DND-41 (cell line): ENCODE results near the gene SEL1L2.

ENCODE experiments used
- ATAC-seq: fragments of 200-7000 bp; cut with Tn5 transposase; 3 replicates; pipeline ENCODE4 v1.9.1; 2021; ENCODE audit warnings: low read depth; ENCODE audit not compliant: insufficient read depth
- DNase-seq: peaks from one replicate; pipeline ENCODE4 v3.0.0-alpha.2; 2020
- H2AFZ ChIP-seq: 2 replicates; pipeline ENCODE4 v1.6.0; 2012; ENCODE audit warnings: low read depth, low read length
- H3K27ac ChIP-seq: 2 replicates; pipeline ENCODE4 v1.5.1; 2012; ENCODE audit warnings: low read length, inconsistent platforms
- H3K27me3 ChIP-seq: fragments of 200-600 bp; sonication (generic); 2 replicates; pipeline ENCODE4 v1.6.0; 2012; ENCODE audit warnings: low read length, mild to moderate bottlenecking, inconsistent platforms; ENCODE audit not compliant: insufficient read depth, poor library complexity
- H3K36me3 ChIP-seq: 2 replicates; pipeline ENCODE4 v1.5.1; 2012; ENCODE audit warnings: low read length, inconsistent platforms; ENCODE audit not compliant: insufficient read depth
- H3K4me1 ChIP-seq: 2 replicates; pipeline ENCODE4 v1.5.1; 2012; ENCODE audit warnings: mild to moderate bottlenecking, low read length; ENCODE audit not compliant: insufficient read depth
- H3K4me2 ChIP-seq: 2 replicates; pipeline ENCODE4 v1.6.0; 2012; ENCODE audit warnings: mild to moderate bottlenecking, moderate library complexity, low read length, inconsistent platforms; ENCODE audit not compliant: insufficient read depth
- H3K4me3 ChIP-seq, 2 experiments: fragments of 200-600 bp in 1 of 2; shearing (Covaris generic) in 1 of 2; 2 replicates each; pipeline ENCODE4 v1.5.1; 2012 to 2016; ENCODE audit warnings: inconsistent platforms in 2 of 2, low read length in 2 of 2, mild to moderate bottlenecking in 2 of 2, low read depth in 1 of 2, moderate library complexity in 1 of 2
- H3K79me2 ChIP-seq: 2 replicates; pipeline ENCODE4 v1.6.0; 2012; ENCODE audit warnings: low read length, inconsistent platforms; ENCODE audit not compliant: insufficient read depth
- H3K9ac ChIP-seq: 2 replicates; pipeline ENCODE4 v1.6.0; 2012; ENCODE audit warnings: low read depth, mild to moderate bottlenecking, inconsistent platforms, low read length, moderate library complexity
- H3K9me3 ChIP-seq: 2 replicates; pipeline ENCODE4 v1.5.1; 2012; ENCODE audit warnings: low read length, moderate library complexity, mild to moderate bottlenecking, inconsistent platforms; ENCODE audit not compliant: insufficient read depth, severe bottlenecking
- H4K20me1 ChIP-seq: 2 replicates; pipeline ENCODE4 v1.6.0; 2012; ENCODE audit warnings: low read length; ENCODE audit not compliant: insufficient read depth
- CTCF ChIP-seq: IDR thresholded peaks from 2 replicates; pipeline ENCODE4 v1.5.1; 2012; ENCODE audit warnings: borderline replicate concordance, low read length, moderate library complexity, mild to moderate bottlenecking; ENCODE audit not compliant: poor library complexity, severe bottlenecking; ENCODE audit errors: extremely low read depth
- EZH2 ChIP-seq: IDR thresholded peaks from 3 replicates; pipeline ENCODE4 v1.6.1; 2012; ENCODE audit warnings: borderline replicate concordance, low read depth, mild to moderate bottlenecking, moderate library complexity, low read length, inconsistent platforms; ENCODE audit not compliant: severe bottlenecking

The SEL1L2 gene

GRCh38 chr20:13841206-13841605 lies 149.2 kb downstream of the SEL1L2 start:
- Histone ChIP-seq H3K9ac (no peak overlapping the region), H3K4me2 (no peak overlapping the region), H3K36me3 (no peaks in the 10 kb centered on the region), H3K79me2 (no peaks in the 10 kb centered on the region), H3K4me1 (no peaks in the 10 kb centered on the region), H3K27ac (no peak overlapping the region), H3K27me3 (peaks cover 31% of the 10 kb centered on the region), H2AFZ (no peak overlapping the region), H3K4me3 (no peak overlapping the region), H4K20me1 (no peaks in the 10 kb centered on the region), H3K9me3 (no peaks in the 10 kb centered on the region)
- DNase-seq (no peak), ATAC-seq (no peak)
- TF ChIP-seq CTCF (no peak), EZH2 (no peak)

DNA sequence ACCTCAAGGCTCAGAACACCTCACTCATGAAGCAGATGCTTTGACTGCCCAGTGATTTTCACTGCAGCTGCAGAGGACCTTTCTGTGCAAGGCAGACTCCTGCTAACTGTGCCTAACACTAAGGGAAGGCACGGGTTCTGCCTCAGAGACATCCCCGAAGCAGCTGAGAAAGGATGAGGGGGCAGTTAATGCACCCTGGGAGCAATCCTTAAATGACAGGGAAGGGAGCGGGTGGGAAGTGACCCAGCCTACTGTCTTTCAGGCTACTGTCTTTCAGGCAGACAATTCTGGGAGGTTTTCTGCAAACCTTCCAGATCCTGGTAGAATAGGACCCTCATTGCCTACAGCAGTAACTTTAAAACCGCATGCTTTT lies 150.3 kb downstream of the SEL1L2 start:
- peaks cover 31% of the 10 kb centered on the region for H3K27me3 ChIP-seq
- H3K4me3 ChIP-seq, result no peak overlapping the region
- no peak overlapping the region for H3K27ac ChIP-seq
- H3K36me3 ChIP-seq, result no peaks in the 10 kb centered on the region
- DNase-seq, result no peak
- no peak for ATAC-seq
- no peak overlapping the region for H3K4me2 ChIP-seq
- TF ChIP-seq CTCF, result no peak
- no peak for TF ChIP-seq EZH2
- H3K9ac ChIP-seq, result no peak overlapping the region
- H3K79me2 ChIP-seq, result no peaks in the 10 kb centered on the region
- H2AFZ ChIP-seq, result no peak overlapping the region
- no peaks in the 10 kb centered on the region for H3K9me3 ChIP-seq
- H4K20me1 ChIP-seq, result no peaks in the 10 kb centered on the region
- no peaks in the 10 kb centered on the region for H3K4me1 ChIP-seq

DNA sequence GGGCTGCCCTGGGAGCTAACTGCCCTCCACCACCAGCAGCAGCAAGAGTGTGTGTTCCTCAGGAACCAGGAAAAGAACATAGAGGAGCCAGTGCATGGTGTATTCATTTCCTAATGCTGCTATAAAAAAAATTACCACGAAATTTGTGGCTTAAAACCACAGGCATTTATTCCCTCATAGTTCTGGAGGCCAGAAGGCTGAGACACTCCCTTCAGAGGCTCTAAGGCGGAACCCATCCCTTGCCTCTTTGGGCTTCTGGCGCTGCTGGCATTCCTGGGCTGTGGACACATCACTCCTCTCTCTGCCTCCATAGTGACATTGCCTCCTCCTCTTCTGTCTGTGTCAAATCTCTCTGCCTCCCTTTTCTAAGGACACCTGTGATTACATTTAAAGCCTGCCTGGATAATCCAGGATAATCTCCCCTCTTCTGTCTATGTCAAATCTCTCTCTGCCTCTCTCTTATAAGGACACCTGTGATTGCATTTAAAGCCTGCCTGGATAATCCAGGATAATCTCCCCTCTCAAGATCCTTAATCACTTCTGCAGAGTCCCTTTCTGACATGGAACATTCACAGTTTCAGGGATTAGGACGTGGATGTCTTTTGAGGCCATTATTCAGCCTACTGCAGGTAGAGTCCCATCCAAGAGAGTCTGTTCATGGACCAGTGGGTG lies 150.9 kb downstream of the SEL1L2 start:
- Histone ChIP-seq H3K4me3 (no peak overlapping the region), H3K27ac (no peak overlapping the region), H3K4me2 (no peak overlapping the region), H3K9me3 (no peaks in the 10 kb centered on the region), H3K27me3 (peaks cover 31% of the 10 kb centered on the region), H3K4me1 (no peaks in the 10 kb centered on the region), H2AFZ (no peak overlapping the region), H3K79me2 (no peaks in the 10 kb centered on the region), H3K36me3 (no peaks in the 10 kb centered on the region), H4K20me1 (no peaks in the 10 kb centered on the region), H3K9ac (no peak overlapping the region)
- DNase-seq (no peak), ATAC-seq (no peak)
- no peak for TF ChIP-seq EZH2
- TF ChIP-seq CTCF, result no peak

- no peaks in the 10 kb centered on the region for H3K4me1 ChIP-seq
- H3K79me2 ChIP-seq, result no peaks in the 10 kb centered on the region
- no peaks in the 10 kb centered on the region for H3K36me3 ChIP-seq
- no peak overlapping the region for H3K9ac ChIP-seq
- ATAC-seq (no peak), DNase-seq (no peak)
- no peak overlapping the region for H2AFZ ChIP-seq
- no peak overlapping the region for H3K4me2 ChIP-seq
- H3K27ac ChIP-seq, result no peak overlapping the region
- no peaks in the 10 kb centered on the region for H3K9me3 ChIP-seq
- TF ChIP-seq EZH2, result no peak
- no peak for TF ChIP-seq CTCF
- H4K20me1 ChIP-seq, result no peaks in the 10 kb centered on the region
- no peak overlapping the region for H3K4me3 ChIP-seq
- H3K27me3 ChIP-seq, result peaks cover 26% of the 10 kb centered on the region
Measured at GRCh38 chr20:13838664-13839063, 151.8 kb downstream of the SEL1L2 start.
